ENCODE measurements around the gene CPPED1. TPM values are rescaled to one million over a fixed set of nuclear protein-coding genes. Genes with fewer than 3 reads are reported as not detected.

Gene CPPED1
- total and polyA plus RNA-seq, 10 of the 15 experiments (the other 5 are each of a cell fraction or from before 2014, with no cell fraction given): 7.1 to 39.0 (median 16.0) TPM

- Histone ChIP-seq H3K4me2 (ENCODE audit: control insufficient read depth, insufficient read depth) (no peak overlapping the region), H3K79me2 (ENCODE audit: control insufficient read depth, insufficient read depth, low read length) (no peaks in the 10 kb centered on the region), H3K4me1 (ENCODE audit: control insufficient read depth, insufficient read depth, low read length) (no peaks in the 10 kb centered on the region), H3K9me3 (replicated peaks; ENCODE audit: control insufficient read depth, insufficient read depth, low read length) (no peaks in the 10 kb centered on the region), H3K27me3 (replicated peaks in 1 of 2; ENCODE audit: control insufficient read depth in 2 of 2, insufficient read depth in 2 of 2, low read length in 1 of 2) (no peaks in the 10 kb centered on the region), H3K27ac (ENCODE audit: control insufficient read depth, insufficient read depth) (no peak overlapping the region), H2AFZ (ENCODE audit: control insufficient read depth, low read depth, low read length) (no peak overlapping the region), H3K36me3 (ENCODE audit: control insufficient read depth in 2 of 2, insufficient read depth in 2 of 2, low read length in 1 of 2) (no peaks in the 10 kb centered on the region), H3K4me3 (no peak overlapping the region), H3K9ac (ENCODE audit: control insufficient read depth, insufficient read depth, low read length) (no peak overlapping the region), H4K20me1 (ENCODE audit: control insufficient read depth, insufficient read depth) (no peaks in the 10 kb centered on the region)
- SMC1A ChIA-PET (ENCODE audit: uncharacterized antibody, unreplicated experiment): interaction anchor here (0.6 to 1.0 kb wide), 2 partner anchors 269 to 390 kb away, joined by 3 read pairs; no protein-coding TSS in a partner anchor
- 64% methylated on average over 4 of the region's 5 CpGs for WGBS (ENCODE audit: insufficient coverage, insufficient replicate concordance, low lambda C conversion rate, missing lambda C conversion rate)
- intact Hi-C loops (cut with micrococcal nuclease; ENCODE audit: unreplicated experiment) (no loop called here), in situ Hi-C loops (cut with MboI) (loop anchor here (10.0 kb wide), 1 partner anchor 717 kb away; no protein-coding TSS in a partner anchor)
- DNase-seq (ENCODE audit: low read depth, low spot score): no peak
- no peak for ATAC-seq
- POLR2A ChIA-PET: interaction anchor here (0.7 kb wide), 2 partner anchors 136 to 143 kb away, joined by 4 read pairs; no protein-coding TSS in a partner anchor
- RAD21 ChIA-PET (ENCODE audit: unreplicated experiment): no interaction called here
- FAIRE-seq: no peak
- no TSS peak for BruUV-seq (replicated peaks)
- TF ChIP-seq MAX (IDR thresholded peaks at IDR 0.05; ENCODE audit: low read depth, low read length): no peak
- no peak for TF ChIP-seq GATAD2B (conservative IDR thresholded peaks at IDR 0.05; ENCODE audit: low read depth)
- TF ChIP-seq SUZ12 (IDR thresholded peaks at IDR 0.05; ENCODE audit: unreplicated experiment): no peak
- TF ChIP-seq TCF3 (IDR thresholded peaks at IDR 0.05; ENCODE audit: borderline replicate concordance, insufficient read depth, low read depth, low read length): no peak
- no peak for TF ChIP-seq EED (IDR thresholded peaks at IDR 0.05; ENCODE audit: low read depth)
- TF ChIP-seq SMAD5 (IDR thresholded peaks at IDR 0.05; ENCODE audit: low read depth): no peak
- CTCF ChIA-PET: no interaction called here
Measured at GRCh38 chr16:12811441-12812383, 8.0 kb upstream of the CPPED1 start.
